CD14-positive monocyte (primary cell): Measurements from ENCODE around the gene SLC35F5. TPM values are rescaled to one million over a fixed set of nuclear protein-coding genes. Genes with fewer than 3 reads are reported as not detected.
A peak's percentile ranks its signal among the peaks of the same experiment; 100 is the strongest.

Experiments
- DNase-seq, 3 donors: peaks; one replicate each; pipeline ENCODE4 v3.0.0-alpha.2; 2011 to 2022
- H2AFZ ChIP-seq: 2 replicates; pipeline ENCODE4 v1.6.0; 2012; ENCODE audit warnings: mild to moderate bottlenecking, low read depth, low read length, inconsistent platforms; ENCODE audit not compliant: insufficient read depth, poor library complexity, severe bottlenecking
- H3K27ac ChIP-seq, 2 donors: 1 replicate in 1 of 2; 2 replicates in 1 of 2; pipeline ENCODE4 v1.5.1; 2012 to 2013; ENCODE audit warnings: low read length in 2 of 2, control low read depth in 1 of 2, inconsistent platforms in 1 of 2, low read depth in 1 of 2, mild to moderate bottlenecking in 1 of 2
- H3K27me3 ChIP-seq, 2 donors: one replicate each; pipeline versions ENCODE4 v1.6.0 to v1.6.1; 2011 to 2013; ENCODE audit warnings: low read length in 2 of 2; ENCODE audit not compliant: control insufficient read depth in 2 of 2, insufficient read depth in 2 of 2
- H3K36me3 ChIP-seq, 2 donors: replicated peaks in 1 of 2; 1 replicate in 1 of 2; 2 replicates in 1 of 2; pipeline versions ENCODE4 v1.5.1 to v1.6.1; 2012 to 2013; ENCODE audit warnings: low read length in 2 of 2, control low read depth in 1 of 2, inconsistent platforms in 1 of 2, mild to moderate bottlenecking in 1 of 2; ENCODE audit not compliant: insufficient read depth in 2 of 2, control insufficient read depth in 1 of 2
- H3K4me1 ChIP-seq, 2 donors: 1 replicate in 1 of 2; 2 replicates in 1 of 2; pipeline versions ENCODE4 v1.5.1 to v1.6.1; 2012 to 2013; ENCODE audit warnings: low read length in 2 of 2, control low read depth in 1 of 2, inconsistent platforms in 1 of 2, mild to moderate bottlenecking in 1 of 2, moderate library complexity in 1 of 2; ENCODE audit not compliant: insufficient read depth in 2 of 2, control insufficient read depth in 1 of 2
- H3K4me2 ChIP-seq: replicated peaks from 2 replicates; pipeline ENCODE3; 2012; ENCODE audit warnings: low read length, moderate library complexity, mild to moderate bottlenecking; ENCODE audit not compliant: poor library complexity, severe bottlenecking; ENCODE audit errors: extremely low read depth
- H3K4me3 ChIP-seq, 3 experiments: fragments of 200-600 bp in 1 of 3; sonication (generic) in 1 of 3; replicated peaks in 1 of 3; 1 replicate in 2 of 3; 2 replicates in 1 of 3; pipeline ENCODE4 v1.5.1; 2011 to 2013; ENCODE audit warnings: low read length in 3 of 3, mild to moderate bottlenecking in 3 of 3, control low read depth in 2 of 3, low read depth in 2 of 3, inconsistent platforms in 1 of 3, moderate library complexity in 1 of 3
- H3K79me2 ChIP-seq: 2 replicates; pipeline ENCODE4 v1.6.0; 2012; ENCODE audit warnings: mild to moderate bottlenecking, control low read depth, inconsistent platforms, low read length, moderate library complexity; ENCODE audit not compliant: insufficient read depth
- H3K9ac ChIP-seq: 2 replicates; pipeline ENCODE4 v1.6.0; 2017; ENCODE audit warnings: low read length, mild to moderate bottlenecking; ENCODE audit not compliant: insufficient read depth, poor library complexity, severe bottlenecking
- H3K9me3 ChIP-seq, 2 donors: replicated peaks in 1 of 2; 1 replicate in 1 of 2; 2 replicates in 1 of 2; pipeline versions ENCODE4 v1.5.1 to v1.6.1; 2012 to 2013; ENCODE audit warnings: low read length in 2 of 2, control low read depth in 1 of 2; ENCODE audit not compliant: control insufficient read depth in 1 of 2, insufficient read depth in 1 of 2
- H4K20me1 ChIP-seq: 2 replicates; pipeline ENCODE4 v1.6.0; 2012; ENCODE audit warnings: mild to moderate bottlenecking, low read length, control low read depth, moderate library complexity; ENCODE audit not compliant: insufficient read depth
- H3K27ac Mint-ChIP-seq, 7 donors: one replicate each; pipeline ENCODE4 v1.8.0; 2020; ENCODE audit warnings: mild to moderate bottlenecking in 7 of 7, mixed read lengths in 7 of 7, moderate library complexity in 6 of 7, inconsistent platforms in 2 of 7
- H3K27me3 Mint-ChIP-seq, 3 donors: one replicate each; pipeline ENCODE4 v1.8.0; 2021 to 2022; ENCODE audit warnings: low read depth in 3 of 3, mild to moderate bottlenecking in 3 of 3, mixed read lengths in 3 of 3, moderate library complexity in 3 of 3, inconsistent platforms in 1 of 3
- H3K36me3 Mint-ChIP-seq, 2 donors: one replicate each; pipeline ENCODE4 v1.8.0; 2020; ENCODE audit warnings: mixed read lengths in 2 of 2, inconsistent platforms in 1 of 2, mild to moderate bottlenecking in 1 of 2
- H3K4me1 Mint-ChIP-seq: one replicate; pipeline ENCODE4 v1.8.0; 2020; ENCODE audit warnings: mild to moderate bottlenecking, mixed read lengths
- H3K4me3 Mint-ChIP-seq, 2 donors: one replicate each; pipeline ENCODE4 v1.8.0; 2020; ENCODE audit warnings: mild to moderate bottlenecking in 2 of 2, mixed read lengths in 2 of 2, moderate library complexity in 1 of 2
- H3K9me3 Mint-ChIP-seq, 7 donors: one replicate each; pipeline ENCODE4 v1.8.0; 2020 to 2022; ENCODE audit warnings: mixed read lengths in 7 of 7, mild to moderate bottlenecking in 6 of 7, moderate library complexity in 6 of 7, inconsistent platforms in 2 of 7
- CTCF ChIP-seq: fragments of 200-600 bp; IDR thresholded peaks from one replicate; pipeline ENCODE4 v1.8.0; 2022; ENCODE audit warnings: antibody characterized with exemption, mild to moderate bottlenecking
- WGBS: methylation state at CpG from one replicate; pipeline ENCODE4 v1.1.5; 2013; ENCODE audit warnings: missing lambda C conversion rate; ENCODE audit not compliant: insufficient coverage; 5-methylcytosine and 5-hydroxymethylcytosine counted together
- intact Hi-C, 2 donors: fragments of 100-400 bp; cut with micrococcal nuclease; formaldehyde crosslinking; loops; one replicate each; pipeline versions ENCODE4 v1.15.0 to v1.15.1; 2023
- polyA plus RNA-seq, 3 donors: library from polyadenylated mRNA; depleted of rRNA in 1 of 3; unstranded in 2 of 3; stranded (reverse) in 1 of 3; fragments of 300-500 nt in 2 of 3; fragments of >200 nt in 1 of 3; fragmentation: Illumina TruSeq in 2 of 3; gene quantifications; 1 replicate in 2 of 3; 2 replicates in 1 of 3; pipeline ENCODE4 v1.2.3, GENCODE V29; 2012 to 2021

SLC35F5 gene
- polyA plus RNA-seq, 3 donors = 11.7 to 18.2 (median 13.6) TPM

DNA sequence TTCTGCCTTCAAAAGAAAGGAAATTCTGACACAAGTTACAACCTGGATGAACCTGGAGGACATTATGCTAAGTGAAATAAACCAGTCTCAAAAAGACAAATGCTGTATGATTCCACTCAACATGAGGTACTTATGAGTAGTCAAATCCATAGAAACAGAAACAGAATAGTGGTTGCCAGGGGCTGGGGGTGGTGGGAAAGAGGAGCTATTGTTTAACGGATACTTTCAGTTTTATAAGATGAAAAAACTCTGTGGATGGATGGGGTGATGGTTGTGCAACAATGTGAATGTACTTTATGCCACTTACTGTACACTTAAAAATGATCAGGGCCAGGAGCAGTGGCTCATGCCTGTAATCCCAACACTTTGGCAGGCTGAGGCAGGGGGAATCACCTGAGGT, 15.4 kb downstream of the SLC35F5 start:
- Mint-ChIP-seq H3K4me1 (no peaks in the 10 kb centered on the region), H3K36me3 (peaks cover 68 to 73% of the 10 kb centered on the region in 2 donors), H3K4me3 (no peak overlapping the region), H3K27me3 (no peaks in the 10 kb centered on the region), H3K9me3 (no peaks in the 10 kb centered on the region), H3K27ac (peak overlapping the region in 3 of 7 donors; percentile 3 to 36 (median 4))
- H3K4me2 ChIP-seq = no peak overlapping the region
- H3K79me2 ChIP-seq = no peaks in the 10 kb centered on the region
- H3K9me3 ChIP-seq = no peaks in the 10 kb centered on the region
- no peaks in the 10 kb centered on the region for H4K20me1 ChIP-seq
- H2AFZ ChIP-seq = no peak overlapping the region
- H3K36me3 ChIP-seq = peaks cover 80 to 97% of the 10 kb centered on the region in 2 donors
- WGBS = no CpG with 5 or more reads among the region's 1 CpG
- H3K4me1 ChIP-seq = no peaks in the 10 kb centered on the region
- no peaks in the 10 kb centered on the region for H3K27me3 ChIP-seq
- DNase-seq = no peak
- H3K27ac ChIP-seq = no peak overlapping the region
- H3K4me3 ChIP-seq = no peak overlapping the region
- no peak for TF ChIP-seq CTCF
- intact Hi-C loops = loop anchor here in 1 of 2 donors (10.0 kb wide), 1 partner anchor 194 kb away; no protein-coding TSS in a partner anchor
- H3K9ac ChIP-seq = no peak overlapping the region

GRCh38 chr2:113739849-113740248, 16.6 kb downstream of the SLC35F5 start:
- H3K27me3 Mint-ChIP-seq = no peaks in the 10 kb centered on the region
- H3K9me3 Mint-ChIP-seq = no peaks in the 10 kb centered on the region
- Histone ChIP-seq H4K20me1 (no peaks in the 10 kb centered on the region), H3K9me3 (no peaks in the 10 kb centered on the region), H3K36me3 (peaks cover 76 to 96% of the 10 kb centered on the region in 2 donors), H3K4me2 (no peak overlapping the region), H3K4me1 (no peaks in the 10 kb centered on the region), H2AFZ (no peak overlapping the region), H3K9ac (no peak overlapping the region), H3K27ac (no peak overlapping the region), H3K4me3 (no peak overlapping the region), H3K79me2 (no peaks in the 10 kb centered on the region), H3K27me3 (no peaks in the 10 kb centered on the region)
- no peak for TF ChIP-seq CTCF
- H3K36me3 Mint-ChIP-seq = peaks cover 61 to 65% of the 10 kb centered on the region in 2 donors
- H3K4me3 Mint-ChIP-seq = no peak overlapping the region
- 72% methylated on average over 3 of the region's 4 CpGs for WGBS
- peak overlapping the region in 1 of 7 donors; percentile 10 for H3K27ac Mint-ChIP-seq
- DNase-seq = peak in 1 of 3 donors; percentile 11
- no peaks in the 10 kb centered on the region for H3K4me1 Mint-ChIP-seq
- intact Hi-C loops = loop anchor here in 1 of 2 donors (10.0 kb wide), 1 partner anchor 195 kb away; no protein-coding TSS in a partner anchor
